H1 (cell line): Measurements from ENCODE around the gene GLP1R. TPM values are rescaled to one million over a fixed set of nuclear protein-coding genes. Genes with fewer than 3 reads are reported as not detected.

Experiments
- CTCF ChIA-PET: fragments of 300-600 bp; sonication (Branson Sonifier 250); formaldehyde crosslinking; loops from one replicate; lab custom pipeline; 2021; ENCODE audit not compliant: partially characterized antibody; lab: Charles Lee
- POLR2A ChIA-PET: fragments of 300-600 bp; sonication (Branson Sonifier 250); formaldehyde crosslinking; loops from one replicate; lab custom pipeline; 2021; ENCODE audit warnings: inconsistent platforms; ENCODE audit not compliant: partially characterized antibody; lab: Charles Lee
- DNase-seq, 2 experiments: peaks; one replicate each; pipeline versions ENCODE4 v3.0.0 to v3.0.0-alpha.2; 2010 to 2022; ENCODE audit warnings: low spot score in 2 of 2, low read depth in 1 of 2, mixed read lengths in 1 of 2
- FAIRE-seq: peaks from 2 replicates; lab custom pipeline; 2011; peaks lifted over from hg19 to GRCh38; lab: Jason Lieb, UNC
- H2AFZ ChIP-seq: 2 replicates; pipeline ENCODE4 v1.8.1; 2012; ENCODE audit warnings: low read length, inconsistent platforms
- H2AK5ac ChIP-seq: 2 replicates; pipeline ENCODE4 v1.6.1; 2013; ENCODE audit warnings: low read depth, low read length
- H2BK120ac ChIP-seq: replicated peaks from 2 replicates; pipeline ENCODE3; 2013; ENCODE audit warnings: low read depth, low read length, inconsistent platforms
- H2BK12ac ChIP-seq: 2 replicates; pipeline ENCODE4 v1.6.1; 2013; ENCODE audit warnings: low read depth, low read length
- H2BK15ac ChIP-seq: 2 replicates; pipeline ENCODE4 v1.6.1; 2013; ENCODE audit warnings: low read length
- H2BK20ac ChIP-seq: 2 replicates; pipeline ENCODE4 v1.6.1; 2013; ENCODE audit warnings: low read length
- H2BK5ac ChIP-seq: 2 replicates; pipeline ENCODE4 v1.6.1; 2013; ENCODE audit warnings: low read depth, low read length
- H3K14ac ChIP-seq: 2 replicates; pipeline ENCODE4 v1.6.1; 2013; ENCODE audit warnings: inconsistent platforms; ENCODE audit not compliant: insufficient read length
- H3K18ac ChIP-seq: 2 replicates; pipeline ENCODE4 v1.6.1; 2013; ENCODE audit warnings: low read length; ENCODE audit errors: extremely low read depth
- H3K23ac ChIP-seq: 2 replicates; pipeline ENCODE4 v1.6.1; 2013; ENCODE audit warnings: inconsistent platforms; ENCODE audit not compliant: insufficient read length
- H3K23me2 ChIP-seq: 2 replicates; pipeline ENCODE4 v1.6.1; 2013; ENCODE audit warnings: low read depth, low read length
- H3K27ac ChIP-seq: 2 replicates; pipeline ENCODE4 v1.6.1; 2011; ENCODE audit warnings: low read depth, low read length, inconsistent platforms
- H3K27me3 ChIP-seq, 4 experiments: replicated peaks in 1 of 4; 1 replicate in 1 of 4; 2 replicates in 3 of 4; pipeline versions ENCODE4 v1.6.1 to v1.8.1; 2011 to 2013; ENCODE audit warnings: low read length in 3 of 4, mild to moderate bottlenecking in 3 of 4, inconsistent platforms in 2 of 4, mixed read lengths in 2 of 4, moderate library complexity in 1 of 4; ENCODE audit not compliant: control insufficient read depth in 3 of 4, insufficient read depth in 3 of 4; ENCODE audit errors: extremely low read depth in 1 of 4
- H3K36me3 ChIP-seq, 4 experiments: 2 replicates each; pipeline versions ENCODE4 v1.6.1 to v1.8.1; 2011 to 2013; ENCODE audit warnings: mild to moderate bottlenecking in 4 of 4, low read length in 3 of 4, moderate library complexity in 2 of 4, control low read depth in 1 of 4, inconsistent platforms in 1 of 4; ENCODE audit not compliant: insufficient read depth in 4 of 4, control insufficient read depth in 2 of 4
- H3K4ac ChIP-seq: replicated peaks from 2 replicates; pipeline ENCODE3; 2013; ENCODE audit warnings: low read length, low read depth, mixed read lengths, inconsistent platforms; ENCODE audit not compliant: insufficient read length
- H3K4me1 ChIP-seq, 4 experiments: replicated peaks in 1 of 4; 1 replicate in 1 of 4; 2 replicates in 3 of 4; pipeline versions ENCODE4 v1.6.1 to v1.8.1; 2011 to 2013; ENCODE audit warnings: low read length in 3 of 4, inconsistent platforms in 2 of 4, mixed read lengths in 1 of 4; ENCODE audit not compliant: insufficient read depth in 4 of 4, control insufficient read depth in 3 of 4
- H3K4me2 ChIP-seq, 2 experiments: 2 replicates each; pipeline versions ENCODE4 v1.6.1 to v1.8.1; 2011 to 2013; ENCODE audit warnings: low read depth in 2 of 2, low read length in 2 of 2, control low read depth in 1 of 2, inconsistent platforms in 1 of 2, mild to moderate bottlenecking in 1 of 2; ENCODE audit not compliant: insufficient read depth in 1 of 2
- H3K4me3 ChIP-seq, 4 experiments: fragments of 200-600, 300-600 bp in 1 of 4; sonication (generic), shearing (Covaris generic), sonication (Bioruptor Twin) in 1 of 4; 2 replicates each; pipeline versions ENCODE4 v1.5.1 to v1.8.1; 2011 to 2016; ENCODE audit warnings: low read length in 4 of 4, low read depth in 3 of 4, control low read depth in 2 of 4, inconsistent platforms in 2 of 4, mild to moderate bottlenecking in 2 of 4, mixed read lengths in 1 of 4, moderate library complexity in 1 of 4; ENCODE audit not compliant: insufficient read depth in 2 of 4; ENCODE audit errors: extremely low read depth in 1 of 4
- H3K56ac ChIP-seq: replicated peaks from 2 replicates; pipeline ENCODE3; 2013; ENCODE audit warnings: low read depth, mild to moderate bottlenecking, mixed read lengths, low read length, inconsistent platforms; ENCODE audit not compliant: insufficient read length
- H3K79me1 ChIP-seq: 2 replicates; pipeline ENCODE4 v1.6.1; 2013; ENCODE audit warnings: low read depth, low read length, control low read depth
- H3K79me2 ChIP-seq, 2 experiments: 2 replicates each; pipeline versions ENCODE4 v1.6.1 to v1.8.1; 2012 to 2013; ENCODE audit warnings: low read length in 2 of 2, mild to moderate bottlenecking in 2 of 2, inconsistent platforms in 1 of 2; ENCODE audit not compliant: insufficient read depth in 2 of 2, control insufficient read depth in 1 of 2
- H3K9ac ChIP-seq, 4 experiments: replicated peaks in 1 of 4; 1 replicate in 1 of 4; 2 replicates in 3 of 4; pipeline versions ENCODE4 v1.6.1 to v1.8.1; 2011 to 2013; ENCODE audit warnings: low read depth in 3 of 4, low read length in 3 of 4, control low read depth in 2 of 4, mild to moderate bottlenecking in 2 of 4, moderate library complexity in 2 of 4, inconsistent platforms in 1 of 4; ENCODE audit errors: extremely low read depth in 1 of 4
- H3K9me3 ChIP-seq, 2 experiments: 2 replicates each; pipeline versions ENCODE4 v1.6.1 to v1.8.1; 2012 to 2013; ENCODE audit warnings: mild to moderate bottlenecking in 2 of 2, moderate library complexity in 2 of 2, control low read depth in 1 of 2, inconsistent platforms in 1 of 2, low read depth in 1 of 2, low read length in 1 of 2, mixed read lengths in 1 of 2; ENCODE audit not compliant: insufficient read depth in 2 of 2
- H4K20me1 ChIP-seq, 2 experiments: replicated peaks in 1 of 2; 2 replicates each; pipeline versions ENCODE3 to v1.8.1; 2011 to 2013; ENCODE audit warnings: inconsistent platforms in 2 of 2, low read length in 2 of 2, mild to moderate bottlenecking in 1 of 2; ENCODE audit not compliant: insufficient read depth in 2 of 2, control insufficient read depth in 1 of 2
- H4K5ac ChIP-seq: 2 replicates; pipeline ENCODE4 v1.6.1; 2013; ENCODE audit warnings: low read length, low read depth, mixed read lengths, inconsistent platforms; ENCODE audit not compliant: insufficient read length
- H4K8ac ChIP-seq: 2 replicates; pipeline ENCODE4 v1.8.0; 2013; ENCODE audit warnings: mild to moderate bottlenecking, moderate library complexity, low read length, inconsistent platforms; ENCODE audit not compliant: insufficient read depth; ENCODE audit errors: extremely low read depth
- H4K91ac ChIP-seq: replicated peaks from 2 replicates; pipeline ENCODE3; 2013; ENCODE audit warnings: low read length, mixed read lengths, inconsistent platforms; ENCODE audit not compliant: insufficient read length
- BCL11A ChIP-seq, 2 experiments: IDR thresholded peaks; one replicate each; pipeline ENCODE4 v1.6.1; 2011; ENCODE audit warnings: low read depth in 2 of 2, low read length in 2 of 2, mild to moderate bottlenecking in 2 of 2
- EP300 ChIP-seq, 2 experiments: IDR thresholded peaks; 1 replicate in 1 of 2; 2 replicates in 1 of 2; pipeline ENCODE4 v1.6.1; 2011 to 2012; ENCODE audit warnings: low read depth in 2 of 2, low read length in 2 of 2, mild to moderate bottlenecking in 2 of 2, borderline replicate concordance in 1 of 2, inconsistent platforms in 1 of 2, moderate library complexity in 1 of 2
- GABPA ChIP-seq: IDR thresholded peaks from 2 replicates; pipeline ENCODE4 v1.6.1; 2011; ENCODE audit warnings: mild to moderate bottlenecking, low read length, moderate library complexity, borderline replicate concordance; ENCODE audit not compliant: insufficient read depth
- HDAC2 ChIP-seq, 2 experiments: fragments of 300-600 bp in 1 of 2; sonication (generic) in 1 of 2; IDR thresholded peaks; 2 replicates each; pipeline ENCODE4 v1.6.1; 2011 to 2012; ENCODE audit warnings: low read depth in 2 of 2, low read length in 2 of 2, mild to moderate bottlenecking in 2 of 2, moderate library complexity in 2 of 2, borderline replicate concordance in 1 of 2, inconsistent platforms in 1 of 2
- POU5F1 ChIP-seq: IDR thresholded peaks from 2 replicates; pipeline ENCODE4 v1.6.1; 2011; ENCODE audit warnings: low read depth, mild to moderate bottlenecking, low read length, moderate library complexity
- SP1 ChIP-seq: IDR thresholded peaks from 2 replicates; pipeline ENCODE4 v1.6.1; 2011; ENCODE audit warnings: low read depth, low read length
- TCF12 ChIP-seq: IDR thresholded peaks from 2 replicates; pipeline ENCODE4 v1.6.1; 2011; ENCODE audit warnings: low read depth, mild to moderate bottlenecking, low read length
- WGBS, 2 experiments: shearing (Covaris generic) in 1 of 2; methylation state at CpG; one replicate each; pipeline versions ENCODE4 v1.1.6 to v1.1.7; 2013 to 2015; ENCODE audit warnings: low lambda C conversion rate in 2 of 2, mixed read lengths in 2 of 2, inconsistent platforms in 1 of 2, low coverage in 1 of 2, missing lambda C conversion rate in 1 of 2; ENCODE audit not compliant: insufficient replicate concordance in 2 of 2, insufficient coverage in 1 of 2, insufficient read length in 1 of 2; ENCODE audit errors: extremely low coverage in 1 of 2, missing lambda C conversion rate in 1 of 2; 5-methylcytosine and 5-hydroxymethylcytosine counted together
- polyA plus RNA-seq, 7 experiments: library from polyadenylated mRNA; depleted of rRNA in 3 of 7; stranded (reverse) in 5 of 7; unstranded in 2 of 7; fragments of >200 nt in 5 of 7; fragments of 200-250 nt in 2 of 7; gene quantifications; 1 replicate in 5 of 7; 2 replicates in 1 of 7; 4 replicates in 1 of 7; pipeline versions ENCODE4 v1.2.1 to v1.2.3, GENCODE V29; 2011 to 2013; ENCODE audit warnings: missing spikeins in 2 of 7, mixed read lengths in 2 of 7
- total RNA-seq: library from RNA; stranded (reverse); fragmentation: NEBNext Ultra II Directional; extraction: Animal tissue kit (Norgen Biotek cat#: 25700); gene quantifications from 2 replicates; pipeline ENCODE4 v1.2.1, GENCODE V29; 2021

GLP1R gene
- total and polyA plus RNA-seq, 2 of the 8 experiments (the other 6 are each of a cell fraction or from before 2014, with no cell fraction given), result 2.6 to 2.7 TPM

GRCh38 chr6:39083231-39083634 lies 34.7 kb downstream of the GLP1R start:
- WGBS, 2 experiments, result 97% methylated on average over 2 of the region's 2 CpGs; no CpG with 5 or more reads in 1 of the 2 experiments
- no peak overlapping the region for H3K18ac ChIP-seq
- CTCF ChIA-PET, result interaction anchor here (1.0 to 12.5 kb wide), 10 partner anchors 9 to 227 kb away, joined by 3 to 150 read pairs (median 5); no protein-coding TSS in a partner anchor

More at GRCh38 chr6:39083231-39083634, 34.7 kb downstream of the GLP1R start:
- Histone ChIP-seq H3K79me2 (no peaks in the 10 kb centered on the region), H3K4ac (no peak overlapping the region), H3K4me1 (peaks cover 0 to 17% (median 9%) of the 10 kb centered on the region in 4 experiments; a peak in 6 of 7 replicates), H2BK120ac (no peak overlapping the region), H4K91ac (no peak overlapping the region), H3K27ac (no peak overlapping the region), H3K4me3 (no peak overlapping the region), H3K27me3 (no peaks in the 10 kb centered on the region), H2AK5ac (no peak overlapping the region), H3K23ac (no peak overlapping the region), H2BK12ac (no peak overlapping the region), H3K36me3 (no peaks in the 10 kb centered on the region), H2BK20ac (0 out of 2 replicates have a peak overlapping the region, but pooled peaks have one; percentile 61), H2AFZ (no peak overlapping the region)
- POLR2A ChIA-PET, result interaction anchor here (1.2 kb wide), 1 partner anchor 23 kb away, joined by 3 read pairs; no protein-coding TSS in a partner anchor
- no peak for DNase-seq
- TF ChIP-seq BCL11A (IDR thresholded peaks at IDR 0.05; ENCODE audit: low read depth in 2 of 2, low read length in 2 of 2), result no peak
- TF ChIP-seq SP1, result no peak
- no peak for TF ChIP-seq POU5F1
- no peak for TF ChIP-seq TCF12
- TF ChIP-seq HDAC2 (IDR thresholded peaks at IDR 0.05; ENCODE audit: borderline replicate concordance in 1 of 2, low read depth in 2 of 2, low read length in 2 of 2), result no peak
- no peak for TF ChIP-seq GABPA
- no peak for TF ChIP-seq EP300 (IDR thresholded peaks at IDR 0.05; ENCODE audit: borderline replicate concordance in 1 of 2, low read depth in 2 of 2, low read length in 2 of 2)
- TF ChIP-seq, all 59 proteins: peak for 0
- Histone ChIP-seq H2BK5ac (no peak overlapping the region), H3K79me1 (no peaks in the 10 kb centered on the region), H3K14ac (no peak overlapping the region), H4K5ac (no peak overlapping the region), H2BK15ac (no peak overlapping the region), H3K56ac (no peak overlapping the region), H3K9me3 (no peaks in the 10 kb centered on the region), H3K4me2 (no peak overlapping the region), H4K8ac (no peak overlapping the region), H3K9ac (no peak overlapping the region), H4K20me1 (no peaks in the 10 kb centered on the region), H3K23me2 (no peaks in the 10 kb centered on the region; the same call in 1 of the 2 replicates)
- FAIRE-seq, result no peak
